ENCODE data around the gene ENAH.

The ENAH gene

GRCh38 chr1:225442123-225442505, 210.8 kb downstream of the ENAH start:
- H3K9me3 ChIP-seq (ENCODE audit: control extremely low read depth in 1 of 5, control insufficient read depth in 4 of 5, insufficient read depth in 2 of 5, low read depth in 1 of 5, low read length in 4 of 5) = no peaks in the 10 kb centered on the region
- peaks cover 19 to 62% (median 49%) of the 10 kb centered on the region in 4 experiments for H3K4me1 ChIP-seq (ENCODE audit: control extremely low read depth in 1 of 4, control insufficient read depth in 4 of 4, insufficient read depth in 4 of 4, low read length in 3 of 4)
- H3K4me3 ChIP-seq (ENCODE audit: control insufficient read depth in 1 of 7, extremely low read depth in 1 of 7, insufficient read depth in 4 of 7, low read depth in 2 of 7, low read length in 6 of 7) = peak overlapping the region in 1 of 7 experiments; percentile 48
- no peaks in the 10 kb centered on the region for H3K27me3 ChIP-seq (replicated peaks in 2 of 5; ENCODE audit: control insufficient read depth in 4 of 5, insufficient read depth in 5 of 5, low read length in 4 of 5)
- no peak overlapping the region for H3K27ac ChIP-seq (ENCODE audit: insufficient read depth in 1 of 2, low read depth in 1 of 2, low read length in 2 of 2, poor library complexity in 1 of 2, severe bottlenecking in 2 of 2)
- ChIA-PET CTCF (interaction anchor here (0.7 to 12.4 kb wide), 6 partner anchors 8 to 119 kb away, joined by 3 to 136 read pairs (median 6); partner anchors contain the start of gene LBR), POLR2A (no interaction called here)
- H3K36me3 ChIP-seq (ENCODE audit: control insufficient read depth in 4 of 4, insufficient read depth in 4 of 4, low read length in 3 of 4) = no peaks in the 10 kb centered on the region
- 71% methylated on average over 3 of the region's 3 CpGs for WGBS (ENCODE audit: insufficient coverage)
- DNase-seq = no peak

DNA sequence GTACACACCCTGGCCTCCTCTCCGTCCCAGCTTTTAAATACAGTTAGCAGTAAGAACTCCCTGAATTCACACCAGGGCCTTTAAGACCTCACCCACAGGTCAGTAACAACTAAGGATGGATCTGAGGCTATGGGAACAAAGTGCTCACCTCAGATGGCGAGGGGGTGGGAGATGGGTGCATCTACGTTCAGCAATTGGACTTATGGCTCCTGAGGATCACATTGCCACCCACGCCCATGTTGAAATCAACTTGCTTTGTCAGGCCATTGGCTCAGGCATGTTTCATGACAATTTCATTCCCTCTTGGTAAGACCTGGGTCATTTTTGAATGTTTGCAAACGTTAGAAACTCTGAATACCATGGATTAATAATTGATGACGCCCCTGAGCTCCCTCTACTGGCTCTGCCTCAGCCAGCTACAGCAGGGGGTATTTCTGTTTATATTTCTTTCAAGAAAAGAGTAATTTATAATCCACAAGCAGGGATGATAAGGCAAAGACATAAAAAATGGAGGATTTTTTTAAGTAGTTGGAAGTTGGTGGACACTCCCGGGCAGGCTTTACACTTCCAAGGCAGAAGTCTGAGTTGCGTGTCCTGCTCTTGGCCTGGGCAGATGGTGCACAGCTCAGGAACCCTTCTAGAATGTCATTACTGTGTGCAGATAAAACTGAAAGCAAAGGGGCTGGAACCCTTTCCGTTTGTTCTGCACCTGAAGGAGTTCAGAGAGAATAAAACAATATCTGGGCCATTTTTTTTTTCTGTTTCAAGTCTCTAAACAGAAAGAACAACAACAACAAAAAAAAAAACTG, 211.4 kb downstream of the ENAH start:
- peak in 1 of 3 donors; percentile 33 for DNase-seq
- Histone ChIP-seq H3K27ac (ENCODE audit: insufficient read depth in 1 of 2, low read depth in 1 of 2, low read length in 2 of 2, poor library complexity in 1 of 2, severe bottlenecking in 2 of 2) (peak overlapping the region in 1 of 2 experiments; percentile 19), H3K4me3 (ENCODE audit: control insufficient read depth in 1 of 7, extremely low read depth in 1 of 7, insufficient read depth in 4 of 7, low read depth in 2 of 7, low read length in 6 of 7) (peak overlapping the region in 2 of 7 experiments; percentile 12 to 48), H3K9me3 (ENCODE audit: control extremely low read depth in 1 of 5, control insufficient read depth in 4 of 5, insufficient read depth in 2 of 5, low read depth in 1 of 5, low read length in 4 of 5) (no peaks in the 10 kb centered on the region), H3K36me3 (ENCODE audit: control insufficient read depth in 4 of 4, insufficient read depth in 4 of 4, low read length in 3 of 4) (no peaks in the 10 kb centered on the region), H3K27me3 (replicated peaks in 2 of 5; ENCODE audit: control insufficient read depth in 4 of 5, insufficient read depth in 5 of 5, low read length in 4 of 5) (no peaks in the 10 kb centered on the region), H3K4me1 (ENCODE audit: control extremely low read depth in 1 of 4, control insufficient read depth in 4 of 4, insufficient read depth in 4 of 4, low read length in 3 of 4) (peaks cover 20 to 56% (median 44%) of the 10 kb centered on the region in 4 experiments)
- 60% methylated on average over 6 of the region's 9 CpGs for WGBS (ENCODE audit: insufficient coverage)
- ChIA-PET CTCF (interaction anchor here (0.6 to 12.4 kb wide), 10 partner anchors 9 to 119 kb away, joined by 3 to 136 read pairs (median 5); partner anchors contain the start of gene LBR), POLR2A (interaction anchor here (0.8 kb wide), 1 partner anchor 26 kb away, joined by 3 read pairs; no protein-coding TSS in a partner anchor)

- 100% methylated on average over 2 of the region's 4 CpGs for WGBS (ENCODE audit: insufficient coverage)
- Histone ChIP-seq H3K27ac (ENCODE audit: insufficient read depth in 1 of 2, low read depth in 1 of 2, low read length in 2 of 2, poor library complexity in 1 of 2, severe bottlenecking in 2 of 2) (no peak overlapping the region), H3K4me1 (ENCODE audit: control extremely low read depth in 1 of 4, control insufficient read depth in 4 of 4, insufficient read depth in 4 of 4, low read length in 3 of 4) (peaks cover 13 to 48% (median 36%) of the 10 kb centered on the region in 4 experiments), H3K9me3 (ENCODE audit: control extremely low read depth in 1 of 5, control insufficient read depth in 4 of 5, insufficient read depth in 2 of 5, low read depth in 1 of 5, low read length in 4 of 5) (no peaks in the 10 kb centered on the region), H3K36me3 (ENCODE audit: control insufficient read depth in 4 of 4, insufficient read depth in 4 of 4, low read length in 3 of 4) (no peaks in the 10 kb centered on the region), H3K4me3 (ENCODE audit: control insufficient read depth in 1 of 7, extremely low read depth in 1 of 7, insufficient read depth in 4 of 7, low read depth in 2 of 7, low read length in 6 of 7) (no peak overlapping the region), H3K27me3 (replicated peaks in 2 of 5; ENCODE audit: control insufficient read depth in 4 of 5, insufficient read depth in 5 of 5, low read length in 4 of 5) (no peaks in the 10 kb centered on the region)
- CTCF ChIA-PET = interaction anchor here (0.6 to 12.4 kb wide), 11 partner anchors 10 to 329 kb away, joined by 3 to 136 read pairs (median 4); partner anchors contain the start of gene LBR
- no peak for DNase-seq
- POLR2A ChIA-PET = interaction anchor here (0.6 to 0.8 kb wide), 2 partner anchors 27 to 281 kb away, joined by 3 to 4 read pairs; no protein-coding TSS in a partner anchor
Measured at GRCh38 chr1:225440380-225441221, 212.3 kb downstream of the ENAH start.

- DNase-seq = no peak
- POLR2A ChIA-PET = no interaction called here
- H3K27me3 ChIP-seq (replicated peaks in 2 of 5; ENCODE audit: control insufficient read depth in 4 of 5, insufficient read depth in 5 of 5, low read length in 4 of 5) = no peaks in the 10 kb centered on the region
- WGBS (ENCODE audit: insufficient coverage) = 97% methylated on average over 4 of the region's 5 CpGs
- H3K9me3 ChIP-seq (ENCODE audit: control extremely low read depth in 1 of 5, control insufficient read depth in 4 of 5, insufficient read depth in 2 of 5, low read depth in 1 of 5, low read length in 4 of 5) = no peaks in the 10 kb centered on the region
- H3K4me1 ChIP-seq (ENCODE audit: control extremely low read depth in 1 of 4, control insufficient read depth in 4 of 4, insufficient read depth in 4 of 4, low read length in 3 of 4) = peaks cover 4 to 37% (median 20%) of the 10 kb centered on the region in 4 experiments
- no peaks in the 10 kb centered on the region for H3K36me3 ChIP-seq (ENCODE audit: control insufficient read depth in 4 of 4, insufficient read depth in 4 of 4, low read length in 3 of 4)
- CTCF ChIA-PET = interaction anchor here (0.9 to 1.6 kb wide), 4 partner anchors 23 to 37 kb away, joined by 3 to 6 read pairs (median 4); no protein-coding TSS in a partner anchor
- no peak overlapping the region for H3K27ac ChIP-seq (ENCODE audit: insufficient read depth in 1 of 2, low read depth in 1 of 2, low read length in 2 of 2, poor library complexity in 1 of 2, severe bottlenecking in 2 of 2)
- H3K4me3 ChIP-seq (ENCODE audit: control insufficient read depth in 1 of 7, extremely low read depth in 1 of 7, insufficient read depth in 4 of 7, low read depth in 2 of 7, low read length in 6 of 7) = no peak overlapping the region
Measured at GRCh38 chr1:225437710-225438437, 215.0 kb downstream of the ENAH start.

Data from common myeloid progenitor, CD34-positive (primary cell).